Naive thymus-derived CD4-positive, alpha-beta T cell (primary cell): ENCODE data around the gene AK6. TPM values are rescaled to one million over a fixed set of nuclear protein-coding genes. Genes with fewer than 3 reads are reported as not detected.

ENCODE experiments used
- ATAC-seq: fragments of 150-1000 bp; cut with Tn5 transposase; 2 replicates; pipeline ENCODE4 v1.10.0; 2021; ENCODE audit warnings: mild to moderate bottlenecking, moderate library complexity
- CTCF ChIA-PET: fragments of 350-600 bp; sonication (Branson Sonifier 250); formaldehyde crosslinking; loops from one replicate; lab custom pipeline; 2021; ENCODE audit warnings: antibody characterized with exemption; lab: Charles Lee
- POLR2A ChIA-PET: fragments of 350-600 bp; sonication (Branson Sonifier 250); formaldehyde crosslinking; loops from one replicate; lab custom pipeline; 2021; ENCODE audit warnings: antibody characterized with exemption, inconsistent platforms; lab: Charles Lee
- DNase-seq, 9 donors: peaks; one replicate each; pipeline versions ENCODE4 v3.0.0 to v3.0.0-alpha.2; 2020 to 2022; ENCODE audit warnings: mixed read lengths in 1 of 9
- H3K27ac ChIP-seq: one replicate; pipeline ENCODE4 v1.7.0; 2013; ENCODE audit warnings: mild to moderate bottlenecking, low read depth, low read length, moderate library complexity
- H3K27me3 ChIP-seq, 2 donors: one replicate each; pipeline ENCODE4 v1.7.0; 2013; ENCODE audit warnings: low read length in 2 of 2, mild to moderate bottlenecking in 2 of 2, moderate library complexity in 2 of 2; ENCODE audit not compliant: control insufficient read depth in 2 of 2, insufficient read depth in 2 of 2
- H3K36me3 ChIP-seq, 3 experiments: 1 replicate in 2 of 3; 2 replicates in 1 of 3; pipeline ENCODE4 v1.7.0; 2013; ENCODE audit warnings: low read length in 3 of 3, mild to moderate bottlenecking in 3 of 3, moderate library complexity in 1 of 3; ENCODE audit not compliant: insufficient read depth in 3 of 3, control insufficient read depth in 2 of 3
- H3K4me1 ChIP-seq, 2 donors: one replicate each; pipeline ENCODE4 v1.7.0; 2013; ENCODE audit warnings: low read length in 2 of 2, mild to moderate bottlenecking in 2 of 2, moderate library complexity in 1 of 2; ENCODE audit not compliant: control insufficient read depth in 2 of 2, insufficient read depth in 2 of 2
- H3K4me3 ChIP-seq: 2 replicates; pipeline ENCODE4 v1.7.0; 2013; ENCODE audit warnings: mild to moderate bottlenecking, low read length
- H3K9me3 ChIP-seq, 3 experiments: 1 replicate in 2 of 3; 2 replicates in 1 of 3; pipeline ENCODE4 v1.7.0; 2013; ENCODE audit warnings: low read length in 3 of 3; ENCODE audit not compliant: control insufficient read depth in 2 of 3
- H3K27ac Mint-ChIP-seq, 9 donors: one replicate each; pipeline ENCODE4 v1.8.0; 2020 to 2022; ENCODE audit warnings: mixed read lengths in 9 of 9, mild to moderate bottlenecking in 8 of 9, moderate library complexity in 5 of 9, inconsistent platforms in 2 of 9
- H3K27me3 Mint-ChIP-seq, 5 donors: one replicate each; pipeline ENCODE4 v1.8.0; 2021 to 2022; ENCODE audit warnings: mixed read lengths in 5 of 5, mild to moderate bottlenecking in 1 of 5
- H3K36me3 Mint-ChIP-seq, 5 donors: one replicate each; pipeline ENCODE4 v1.8.0; 2020 to 2022; ENCODE audit warnings: mixed read lengths in 5 of 5, mild to moderate bottlenecking in 3 of 5, inconsistent platforms in 1 of 5
- H3K4me1 Mint-ChIP-seq, 7 donors: one replicate each; pipeline ENCODE4 v1.8.0; 2020 to 2022; ENCODE audit warnings: mixed read lengths in 7 of 7, mild to moderate bottlenecking in 3 of 7, inconsistent platforms in 1 of 7
- H3K4me3 Mint-ChIP-seq, 10 donors: one replicate each; pipeline ENCODE4 v1.8.0; 2020 to 2022; ENCODE audit warnings: mild to moderate bottlenecking in 10 of 10, mixed read lengths in 10 of 10, moderate library complexity in 6 of 10, inconsistent platforms in 2 of 10
- H3K9me3 Mint-ChIP-seq, 11 donors: one replicate each; pipeline ENCODE4 v1.8.0; 2020 to 2022; ENCODE audit warnings: mixed read lengths in 11 of 11, mild to moderate bottlenecking in 4 of 11, inconsistent platforms in 1 of 11, moderate library complexity in 1 of 11
- intact Hi-C, 2 donors: fragments of 100-400 bp; cut with micrococcal nuclease; formaldehyde crosslinking; loops; one replicate each; pipeline ENCODE4 v1.15.1; 2023
- polyA plus RNA-seq, 2 donors: library from polyadenylated mRNA; unstranded; fragments of 300-500 nt; fragmentation: Illumina TruSeq; gene quantifications; one replicate each; pipeline ENCODE4 v1.2.3, GENCODE V29; 2021
- total RNA-seq, 6 experiments: library from RNA in 5 of 6; stranded (reverse) in 5 of 6; gene quantifications; 1 replicate in 5 of 6; 2 replicates in 1 of 6; pipeline ENCODE4 v1.2.3 and lab custom pipeline; 2021 to 2026

Gene AK6
- total and polyA plus RNA-seq, 7 experiments from 2014 or later, result 12.4 to 76.6 (median 26.4) TPM

GRCh38 chr5:69368458-69369339 lies 621 bp downstream of the AK6 start:
- Histone ChIP-seq H3K36me3 (peaks cover 0 to 20% (median 8%) of the 10 kb centered on the region in 3 experiments), H3K4me1 (peaks cover 18 to 23% of the 10 kb centered on the region in 2 donors), H3K4me3 (peak overlapping the region; percentile 97), H3K27ac (peak overlapping the region; percentile 99), H3K27me3 (no peaks in the 10 kb centered on the region), H3K9me3 (no peaks in the 10 kb centered on the region)
- H3K4me3 Mint-ChIP-seq, result peak overlapping the region; percentile 91 to 100 (median 97)
- peaks cover 24 to 67% (median 51%) of the 10 kb centered on the region in 7 donors for H3K4me1 Mint-ChIP-seq
- peaks cover 6 to 13% (median 10%) of the 10 kb centered on the region in 5 donors for H3K36me3 Mint-ChIP-seq
- ChIA-PET POLR2A (interaction anchor here (1.3 kb wide), 1 partner anchor 275 kb away, joined by 5 read pairs; the partner anchor contains the start of gene SLC30A5), CTCF (no interaction called here)
- H3K27ac Mint-ChIP-seq, result peak overlapping the region; percentile 95 to 100 (median 98)
- no peaks in the 10 kb centered on the region for H3K27me3 Mint-ChIP-seq
- H3K9me3 Mint-ChIP-seq, result no peaks in the 10 kb centered on the region
- intact Hi-C loops, result loop anchor here (1.0 kb wide), 8 partner anchors 36 to 325 kb away; partner anchors contain the start of genes CCDC125 (in 2 of the 2), CDK7 (in 2 of the 2), CENPH (in 2 of the 2) and CCNB1 (in 1 of the 2)
- DNase-seq (peak in 7 of 9 donors; percentile 36 to 74 (median 54)), ATAC-seq (peak; percentile 28)

GRCh38 chr5:69367697-69368279 lies 1.5 kb downstream of the AK6 start:
- DNase-seq, result no peak
- Mint-ChIP-seq H3K27ac (peak overlapping the region; percentile 95 to 100 (median 98)), H3K9me3 (no peaks in the 10 kb centered on the region), H3K4me3 (peak overlapping the region; percentile 91 to 100 (median 97)), H3K36me3 (peaks cover 4 to 19% (median 13%) of the 10 kb centered on the region in 5 donors), H3K4me1 (peaks cover 22 to 69% (median 53%) of the 10 kb centered on the region in 7 donors), H3K27me3 (no peaks in the 10 kb centered on the region)
- no peak for ATAC-seq
- intact Hi-C loops, result no loop called here
- ChIA-PET CTCF (no interaction called here), POLR2A (interaction anchor here (1.1 to 1.3 kb wide), 2 partner anchors 61 to 274 kb away, joined by 3 to 5 read pairs; partner anchors contain the start of gene SLC30A5)
- Histone ChIP-seq H3K4me1 (peaks cover 18 to 23% of the 10 kb centered on the region in 2 donors), H3K36me3 (peaks cover 4 to 25% (median 8%) of the 10 kb centered on the region in 3 experiments), H3K27me3 (no peaks in the 10 kb centered on the region), H3K27ac (peak overlapping the region; percentile 99), H3K4me3 (peak overlapping the region; percentile 97), H3K9me3 (no peaks in the 10 kb centered on the region)

- CTCF ChIA-PET, result no interaction called here
- H3K36me3 Mint-ChIP-seq, result peaks cover 4 to 19% (median 13%) of the 10 kb centered on the region in 5 donors
These were observed 4.5 kb downstream of the AK6 start for GRCh38 chr5:69364850-69365249.

GRCh38 chr5:69364414-69364813 lies 4.9 kb downstream of the AK6 start:
- POLR2A ChIA-PET, result no interaction called here
- CTCF ChIA-PET, result interaction anchor here (1.5 kb wide), 1 partner anchor 8 kb away, joined by 3 read pairs; no protein-coding TSS in a partner anchor
- H3K9me3 Mint-ChIP-seq, result no peaks in the 10 kb centered on the region
- DNase-seq (peak in 5 of 9 donors; percentile 25 to 33 (median 29)), ATAC-seq (peak; percentile 30)
- no peaks in the 10 kb centered on the region for H3K27me3 ChIP-seq
- H3K27me3 Mint-ChIP-seq, result no peaks in the 10 kb centered on the region
- H3K4me1 ChIP-seq, result peaks cover 13 to 15% of the 10 kb centered on the region in 2 donors
- H3K4me3 Mint-ChIP-seq, result no peak overlapping the region
- no peaks in the 10 kb centered on the region for H3K9me3 ChIP-seq
- intact Hi-C loops, result no loop called here
- H3K27ac ChIP-seq, result no peak overlapping the region
- H3K4me3 ChIP-seq, result no peak overlapping the region
- H3K36me3 Mint-ChIP-seq, result peaks cover 4 to 19% (median 13%) of the 10 kb centered on the region in 5 donors
- peaks cover 22 to 57% (median 39%) of the 10 kb centered on the region in 7 donors for H3K4me1 Mint-ChIP-seq
- peaks cover 5 to 31% (median 8%) of the 10 kb centered on the region in 3 experiments for H3K36me3 ChIP-seq
- peak overlapping the region in 3 of 9 donors; percentile 24 to 80 (median 45) for H3K27ac Mint-ChIP-seq

More at GRCh38 chr5:69364850-69365249, 4.5 kb downstream of the AK6 start:
- peak overlapping the region in 3 of 9 donors; percentile 4 to 16 (median 12) for H3K27ac Mint-ChIP-seq
- H3K4me1 Mint-ChIP-seq, result peaks cover 22 to 52% (median 39%) of the 10 kb centered on the region in 7 donors
- DNase-seq (no peak), ATAC-seq (no peak)
- H3K27me3 ChIP-seq, result no peaks in the 10 kb centered on the region
- H3K9me3 Mint-ChIP-seq, result no peaks in the 10 kb centered on the region
- POLR2A ChIA-PET, result interaction anchor here (0.9 kb wide), 1 partner anchor 271 kb away, joined by 3 read pairs; the partner anchor contains the start of gene SLC30A5
- peaks cover 13 to 15% of the 10 kb centered on the region in 2 donors for H3K4me1 ChIP-seq
- H3K27me3 Mint-ChIP-seq, result no peaks in the 10 kb centered on the region
- H3K9me3 ChIP-seq, result no peaks in the 10 kb centered on the region
- no peak overlapping the region for H3K4me3 ChIP-seq
- no peak overlapping the region for H3K27ac ChIP-seq
- H3K4me3 Mint-ChIP-seq, result peak overlapping the region in 1 of 10 donors; percentile 25
- peaks cover 5 to 31% (median 8%) of the 10 kb centered on the region in 3 experiments for H3K36me3 ChIP-seq
- intact Hi-C loops, result no loop called here

GRCh38 chr5:69360442-69360841 lies 8.9 kb downstream of the AK6 start:
- intact Hi-C loops, result no loop called here
- ATAC-seq (no peak), DNase-seq (no peak)
- ChIA-PET POLR2A (no interaction called here), CTCF (no interaction called here)
- no peak overlapping the region for H3K27ac ChIP-seq
- no peaks in the 10 kb centered on the region for H3K9me3 Mint-ChIP-seq
- peak overlapping the region in 2 of 9 donors; percentile 15 to 46 for H3K27ac Mint-ChIP-seq
- H3K4me1 Mint-ChIP-seq, result peaks cover 17 to 45% (median 31%) of the 10 kb centered on the region in 7 donors
- no peak overlapping the region for H3K4me3 Mint-ChIP-seq
- H3K36me3 ChIP-seq, result peaks cover 5 to 21% (median 8%) of the 10 kb centered on the region in 3 experiments
- peaks cover 4% of the 10 kb centered on the region in 2 donors for H3K4me1 ChIP-seq
- no peaks in the 10 kb centered on the region for H3K9me3 ChIP-seq
- no peaks in the 10 kb centered on the region for H3K27me3 ChIP-seq
- H3K36me3 Mint-ChIP-seq, result peaks cover 6 to 28% (median 13%) of the 10 kb centered on the region in 5 donors
- H3K4me3 ChIP-seq, result no peak overlapping the region
- no peaks in the 10 kb centered on the region for H3K27me3 Mint-ChIP-seq

GRCh38 chr5:69359699-69360098 lies 9.6 kb downstream of the AK6 start:
- CTCF ChIA-PET, result no interaction called here
- no peak overlapping the region for H3K4me3 Mint-ChIP-seq
- peak overlapping the region in 3 of 9 donors; percentile 8 to 62 (median 46) for H3K27ac Mint-ChIP-seq

More at GRCh38 chr5:69359699-69360098, 9.6 kb downstream of the AK6 start:
- peaks cover 4 to 23% (median 11%) of the 10 kb centered on the region in 5 donors for H3K36me3 Mint-ChIP-seq
- DNase-seq (no peak), ATAC-seq (no peak)
- no peaks in the 10 kb centered on the region for H3K27me3 ChIP-seq
- no peak overlapping the region for H3K4me3 ChIP-seq
- H3K9me3 ChIP-seq, result no peaks in the 10 kb centered on the region
- peaks cover under 1 to 4% of the 10 kb centered on the region in 2 donors for H3K4me1 ChIP-seq
- peaks cover 17 to 40% (median 25%) of the 10 kb centered on the region in 7 donors for H3K4me1 Mint-ChIP-seq
- intact Hi-C loops, result no loop called here
- no peaks in the 10 kb centered on the region for H3K27me3 Mint-ChIP-seq
- H3K27ac ChIP-seq, result no peak overlapping the region
- H3K9me3 Mint-ChIP-seq, result no peaks in the 10 kb centered on the region
- POLR2A ChIA-PET, result no interaction called here
- peaks cover 5 to 14% (median 5%) of the 10 kb centered on the region in 3 experiments for H3K36me3 ChIP-seq
